Neural cell (in vitro differentiated cells): ENCODE results near the gene RCAN1. TPM values are rescaled to one million over a fixed set of nuclear protein-coding genes. Genes with fewer than 3 reads are reported as not detected.
"Not testable (repeated sequence)": the region's sequence is repeated elsewhere in the genome, so short reads cannot be mapped to it uniquely, and the experiment has no call there.

Experiments used
- H2AFZ ChIP-seq: fragments of 200-600, 300-800 bp; sonication (generic), shearing (Covaris generic); 2 replicates; pipeline ENCODE4 v1.6.0; 2014; ENCODE audit warnings: low read depth, mild to moderate bottlenecking, antibody characterized with exemption, low read length, moderate library complexity
- H3F3A ChIP-seq: fragments of 200-600 bp; shearing (Covaris generic); 2 replicates; pipeline ENCODE4 v1.6.1; 2016; ENCODE audit warnings: mild to moderate bottlenecking, moderate library complexity, mixed read lengths, antibody characterized with exemption, low read length; ENCODE audit not compliant: insufficient read depth, poor library complexity, severe bottlenecking
- H3K27ac ChIP-seq: fragments of 200-600, 300-800 bp; sonication (generic), shearing (Covaris generic); 2 replicates; pipeline ENCODE4 v1.5.1; 2014; ENCODE audit warnings: mild to moderate bottlenecking, low read length, moderate library complexity
- H3K27me3 ChIP-seq: fragments of 300-800, 200-600 bp; sonication (generic), shearing (Covaris generic); 2 replicates; pipeline ENCODE4 v1.6.0; 2014; ENCODE audit warnings: mild to moderate bottlenecking, low read depth, low read length, moderate library complexity; ENCODE audit not compliant: insufficient read depth
- H3K36me3 ChIP-seq: fragments of 300-800, 200-600 bp; sonication (generic), shearing (Covaris generic); 2 replicates; pipeline ENCODE4 v1.5.1; 2014; ENCODE audit warnings: mild to moderate bottlenecking, antibody characterized with exemption, low read length, moderate library complexity; ENCODE audit not compliant: insufficient read depth
- H3K4me2 ChIP-seq: fragments of 300-800, 200-600 bp; sonication (generic), shearing (Covaris generic); 2 replicates; pipeline ENCODE4 v1.6.0; 2014; ENCODE audit warnings: mild to moderate bottlenecking, low read length
- H3K4me3 ChIP-seq: fragments of 300-800, 200-600 bp; sonication (generic), shearing (Covaris generic); 2 replicates; pipeline ENCODE4 v1.5.1; 2014; ENCODE audit warnings: mild to moderate bottlenecking, low read length, moderate library complexity
- H3K79me2 ChIP-seq: fragments of 200-600 bp; shearing (Covaris generic); replicated peaks from 2 replicates; pipeline ENCODE4 v1.6.0; 2014; ENCODE audit warnings: mild to moderate bottlenecking, low read length, moderate library complexity; ENCODE audit not compliant: insufficient read depth
- H3K9ac ChIP-seq: fragments of 300-800, 200-600 bp; sonication (generic), shearing (Covaris generic); 2 replicates; pipeline ENCODE4 v1.6.1; 2016; ENCODE audit warnings: mild to moderate bottlenecking, low read length, mixed read lengths
- H3K9me2 ChIP-seq: fragments of 200-600 bp; shearing (Covaris generic); 2 replicates; pipeline ENCODE4 v1.6.1; 2016; ENCODE audit warnings: mild to moderate bottlenecking, low read length, mixed read lengths; ENCODE audit not compliant: insufficient read depth
- H3K9me3 ChIP-seq: fragments of 200-600, 300-800 bp; sonication (generic), shearing (Covaris generic); 2 replicates; pipeline ENCODE4 v1.6.1; 2016; ENCODE audit warnings: mild to moderate bottlenecking, mixed run types, low read length, moderate library complexity, mixed read lengths
- H4K20me1 ChIP-seq: fragments of 200-600 bp; shearing (Covaris generic); 2 replicates; pipeline ENCODE4 v1.6.1; 2016; ENCODE audit warnings: mild to moderate bottlenecking, mixed run types; ENCODE audit not compliant: insufficient read depth
- CTCF ChIP-seq: fragments of 450-650 bp; IDR thresholded peaks from 2 replicates; pipeline ENCODE4 v1.5.1; 2014; ENCODE audit warnings: antibody characterized with exemption, mild to moderate bottlenecking, moderate library complexity; ENCODE audit not compliant: poor library complexity, severe bottlenecking
- EP300 ChIP-seq: fragments of 450-650 bp; conservative IDR thresholded peaks from 2 replicates; pipeline ENCODE4 v1.6.1; 2014; ENCODE audit warnings: antibody characterized with exemption, mild to moderate bottlenecking, moderate library complexity; ENCODE audit not compliant: poor library complexity, severe bottlenecking
- EZH2 ChIP-seq: fragments of 200-600, 300-800 bp; shearing (Covaris generic), sonication (generic); IDR thresholded peaks from 2 replicates; pipeline ENCODE4 v1.6.1; 2014; ENCODE audit warnings: antibody characterized with exemption, low read length, borderline replicate concordance, mild to moderate bottlenecking; ENCODE audit not compliant: insufficient read depth, poor library complexity, severe bottlenecking
- MXI1 ChIP-seq: fragments of 450-650 bp; conservative IDR thresholded peaks from 2 replicates; pipeline ENCODE4 v1.6.1; 2014; ENCODE audit warnings: antibody characterized with exemption, mild to moderate bottlenecking; ENCODE audit not compliant: poor library complexity, severe bottlenecking
- POLR2AphosphoS5 ChIP-seq: IDR thresholded peaks from 2 replicates; pipeline ENCODE4 v1.6.1; 2012
- RAD21 ChIP-seq: fragments of 450-650 bp; conservative IDR thresholded peaks from 2 replicates; pipeline ENCODE4 v1.6.1; 2014; ENCODE audit warnings: antibody characterized with exemption, mild to moderate bottlenecking, moderate library complexity
- REST ChIP-seq: IDR thresholded peaks from 2 replicates; pipeline ENCODE4 v1.6.1; 2012; ENCODE audit warnings: borderline replicate concordance
- SMC3 ChIP-seq: fragments of 450-650 bp; conservative IDR thresholded peaks from 2 replicates; pipeline ENCODE4 v1.6.1; 2014; ENCODE audit warnings: antibody characterized with exemption, mild to moderate bottlenecking, moderate library complexity; ENCODE audit not compliant: poor library complexity
- TAF1 ChIP-seq: IDR thresholded peaks from 2 replicates; pipeline ENCODE4 v1.6.1; 2012; ENCODE audit warnings: low read depth
- polyA plus RNA-seq: library from polyadenylated mRNA; depleted of rRNA; stranded (reverse); fragments of >200 nt; gene quantifications from 2 replicates; pipeline ENCODE4 v1.2.3, GENCODE V29; 2014

RCAN1 gene
- polyA plus RNA-seq, 1 donor from 2014 or later: 46.0 TPM

DNA sequence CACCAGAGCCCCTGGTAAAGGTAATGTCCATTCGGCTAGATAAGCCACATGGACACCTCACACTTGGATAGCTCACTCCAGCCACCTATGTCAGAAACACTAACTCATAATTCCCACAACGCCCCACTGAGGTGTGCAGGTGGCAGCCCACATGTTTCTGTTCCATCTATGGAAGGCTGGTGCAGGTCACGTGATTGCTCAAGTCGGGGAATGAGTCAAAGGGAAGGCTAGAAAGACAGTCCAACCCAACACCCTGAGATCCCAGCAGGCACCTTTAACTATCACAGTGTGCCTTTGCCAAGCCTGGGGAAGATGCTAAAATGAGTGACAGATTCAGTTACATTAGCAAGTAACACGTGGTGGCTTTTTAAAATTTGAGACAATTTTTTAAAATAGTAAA is 57.7 kb downstream of the RCAN1 start:
- Histone ChIP-seq H3K9ac (no peak overlapping the region), H3K27ac (no peak overlapping the region), H3K4me3 (no peak overlapping the region), H3F3A (no peaks in the 10 kb centered on the region), H4K20me1 (no peaks in the 10 kb centered on the region), H3K9me3 (no peaks in the 10 kb centered on the region), H3K27me3 (no peaks in the 10 kb centered on the region), H3K79me2 (no peaks in the 10 kb centered on the region), H2AFZ (no peak overlapping the region), H3K36me3 (no peaks in the 10 kb centered on the region), H3K9me2 (no peaks in the 10 kb centered on the region), H3K4me2 (no peak overlapping the region)
- no peak for TF ChIP-seq MXI1
- TF ChIP-seq TAF1: no peak
- TF ChIP-seq CTCF: no peak
- no peak for TF ChIP-seq SMC3
- no peak for TF ChIP-seq RAD21
- no peak for TF ChIP-seq POLR2AphosphoS5
- TF ChIP-seq REST: no peak
- TF ChIP-seq EP300: no peak
- TF ChIP-seq EZH2: no peak

GRCh38 chr21:34554670-34555069 is 60.2 kb downstream of the RCAN1 start:
- not testable (repeated sequence) for H4K20me1 ChIP-seq, H3F3A ChIP-seq, H3K4me3 ChIP-seq, H3K27ac ChIP-seq, H3K36me3 ChIP-seq, H3K9ac ChIP-seq, H3K9me2 ChIP-seq, H3K79me2 ChIP-seq, H3K27me3 ChIP-seq, H3K4me2 ChIP-seq, H3K9me3 ChIP-seq, H2AFZ ChIP-seq

DNA sequence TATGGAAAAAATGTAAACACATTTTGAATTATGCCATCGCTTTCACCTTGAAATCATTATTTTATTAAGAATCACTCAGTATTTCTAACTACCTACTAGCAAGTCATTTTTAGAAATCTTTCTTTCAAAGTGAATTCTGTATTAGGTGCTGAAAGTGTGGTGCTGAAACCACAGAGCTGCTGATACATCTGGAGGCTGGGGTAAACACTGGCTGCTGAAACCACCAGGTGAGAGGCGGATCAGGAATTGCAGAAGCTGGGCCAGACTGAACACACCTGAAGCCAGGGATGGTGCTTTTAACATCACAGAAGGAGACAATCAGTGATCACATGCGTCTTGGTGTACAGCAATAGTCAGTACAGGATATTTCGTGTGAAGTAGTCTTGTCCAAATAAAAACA is 60.7 kb downstream of the RCAN1 start:
- Histone ChIP-seq H3K36me3 (no peaks in the 10 kb centered on the region), H3F3A (no peaks in the 10 kb centered on the region), H3K4me3 (no peak overlapping the region), H4K20me1 (no peaks in the 10 kb centered on the region), H3K79me2 (no peaks in the 10 kb centered on the region), H3K4me2 (no peak overlapping the region), H2AFZ (no peak overlapping the region), H3K9me2 (no peaks in the 10 kb centered on the region), H3K27ac (no peak overlapping the region), H3K27me3 (no peaks in the 10 kb centered on the region), H3K9ac (no peak overlapping the region), H3K9me3 (no peaks in the 10 kb centered on the region)
- TF ChIP-seq CTCF: no peak
- TF ChIP-seq EZH2: no peak
- no peak for TF ChIP-seq REST
- no peak for TF ChIP-seq MXI1
- TF ChIP-seq TAF1: no peak
- no peak for TF ChIP-seq POLR2AphosphoS5
- no peak for TF ChIP-seq RAD21
- no peak for TF ChIP-seq EP300
- no peak for TF ChIP-seq SMC3
